ENCODE data around the gene TRIM44.

- TF ChIP-seq, protein P1, sequence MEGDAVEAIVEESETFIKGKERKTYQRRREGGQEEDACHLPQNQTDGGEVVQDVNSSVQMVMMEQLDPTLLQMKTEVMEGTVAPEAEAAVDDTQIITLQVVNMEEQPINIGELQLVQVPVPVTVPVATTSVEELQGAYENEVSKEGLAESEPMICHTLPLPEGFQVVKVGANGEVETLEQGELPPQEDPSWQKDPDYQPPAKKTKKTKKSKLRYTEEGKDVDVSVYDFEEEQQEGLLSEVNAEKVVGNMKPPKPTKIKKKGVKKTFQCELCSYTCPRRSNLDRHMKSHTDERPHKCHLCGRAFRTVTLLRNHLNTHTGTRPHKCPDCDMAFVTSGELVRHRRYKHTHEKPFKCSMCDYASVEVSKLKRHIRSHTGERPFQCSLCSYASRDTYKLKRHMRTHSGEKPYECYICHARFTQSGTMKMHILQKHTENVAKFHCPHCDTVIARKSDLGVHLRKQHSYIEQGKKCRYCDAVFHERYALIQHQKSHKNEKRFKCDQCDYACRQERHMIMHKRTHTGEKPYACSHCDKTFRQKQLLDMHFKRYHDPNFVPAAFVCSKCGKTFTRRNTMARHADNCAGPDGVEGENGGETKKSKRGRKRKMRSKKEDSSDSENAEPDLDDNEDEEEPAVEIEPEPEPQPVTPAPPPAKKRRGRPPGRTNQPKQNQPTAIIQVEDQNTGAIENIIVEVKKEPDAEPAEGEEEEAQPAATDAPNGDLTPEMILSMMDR (optimal IDR thresholded peaks at IDR 0.05 in 1 of 3, IDR thresholded peaks at IDR 0.05 in 1 of 3, conservative IDR thresholded peaks at IDR 0.05 in 1 of 3; ENCODE audit: extremely low read depth in 1 of 3, insufficient read depth in 2 of 3, low read length in 3 of 3), result no peak
- TF ChIP-seq EZH2 (IDR thresholded peaks at IDR 0.05; ENCODE audit: low read length), result no peak
Measured at GRCh38 chr11:35855671-35856070, 193.1 kb downstream of the TRIM44 start.
